IMR-90 (cell line): Measurements from ENCODE around the gene COLEC11. TPM values are rescaled to one million over a fixed set of nuclear protein-coding genes. Genes with fewer than 3 reads are reported as not detected.

Experiments
- ATAC-seq: fragments of 200-7000 bp; cut with Tn5 transposase; 2 replicates; pipeline ENCODE4 v1.9.1; 2020; ENCODE audit warnings: low read depth, mild to moderate bottlenecking, moderate library complexity
- BruUV-seq: library from RNA; stranded (reverse); fragments of 400-500 nt; replicated peaks from 2 replicates; lab custom pipeline; 2021; lab: Mats Ljungman, UMichigan
- CTCF ChIA-PET: fragments of 300-600 bp; formaldehyde crosslinking; extraction: SDS; loops from one replicate; lab custom pipeline; 2021; ENCODE audit warnings: antibody characterized with exemption; lab: Yijun Ruan, JAX
- POLR2A ChIA-PET: fragments of 300-600 bp; sonication (Branson Sonifier 250); formaldehyde crosslinking; loops from one replicate; lab custom pipeline; 2022; ENCODE audit warnings: antibody characterized with exemption; ENCODE audit not compliant: unreplicated experiment; lab: Charles Lee
- DNase-seq: peaks from one replicate; pipeline ENCODE4 v3.0.0; 2013
- H2AFZ ChIP-seq: replicated peaks from 2 replicates; pipeline ENCODE3; 2013; ENCODE audit warnings: low read length, mild to moderate bottlenecking; ENCODE audit not compliant: poor library complexity
- H2AK5ac ChIP-seq: 2 replicates; pipeline ENCODE4 v1.6.1; 2013; ENCODE audit warnings: low read depth, low read length, inconsistent platforms
- H2AK9ac ChIP-seq: replicated peaks from 2 replicates; pipeline ENCODE3; 2013; ENCODE audit warnings: mild to moderate bottlenecking, low read depth, low read length, moderate library complexity; ENCODE audit not compliant: poor library complexity
- H2BK120ac ChIP-seq: 2 replicates; pipeline ENCODE4 v1.6.1; 2013; ENCODE audit warnings: low read depth, low read length, inconsistent platforms
- H2BK15ac ChIP-seq: 3 replicates; pipeline ENCODE4 v1.6.1; 2013; ENCODE audit warnings: low read depth, low read length, inconsistent platforms
- H2BK20ac ChIP-seq: 2 replicates; pipeline ENCODE4 v1.6.1; 2013; ENCODE audit warnings: low read depth, mild to moderate bottlenecking, inconsistent platforms, low read length, moderate library complexity
- H2BK5ac ChIP-seq: 2 replicates; pipeline ENCODE4 v1.6.1; 2013; ENCODE audit warnings: mild to moderate bottlenecking, low read depth, low read length, inconsistent platforms; ENCODE audit not compliant: poor library complexity, severe bottlenecking
- H3K14ac ChIP-seq: replicated peaks from 2 replicates; pipeline ENCODE4 v1.6.1; 2013; ENCODE audit warnings: low read depth, low read length, inconsistent platforms
- H3K18ac ChIP-seq: 2 replicates; pipeline ENCODE4 v1.6.1; 2013; ENCODE audit warnings: low read depth, low read length, control low read depth
- H3K23ac ChIP-seq: 2 replicates; pipeline ENCODE4 v1.6.1; 2013; ENCODE audit warnings: low read depth, low read length, inconsistent platforms
- H3K27ac ChIP-seq: 2 replicates; pipeline ENCODE4 v1.5.1; 2013; ENCODE audit warnings: mild to moderate bottlenecking, control low read depth, low read length; ENCODE audit not compliant: insufficient read depth
- H3K27me3 ChIP-seq: 2 replicates; pipeline ENCODE4 v1.6.1; 2013; ENCODE audit warnings: low read length; ENCODE audit not compliant: control insufficient read depth, insufficient read depth
- H3K36me3 ChIP-seq: 2 replicates; pipeline ENCODE4 v1.6.1; 2013; ENCODE audit warnings: low read length, mixed read lengths; ENCODE audit not compliant: control insufficient read depth, insufficient read depth
- H3K4ac ChIP-seq: 2 replicates; pipeline ENCODE4 v1.6.1; 2013; ENCODE audit warnings: low read depth, low read length, inconsistent platforms
- H3K4me1 ChIP-seq: 2 replicates; pipeline ENCODE4 v1.6.1; 2013; ENCODE audit warnings: low read length, mixed read lengths; ENCODE audit not compliant: control insufficient read depth, insufficient read depth
- H3K4me2 ChIP-seq: 2 replicates; pipeline ENCODE4 v1.6.1; 2013; ENCODE audit warnings: low read depth, mild to moderate bottlenecking, control low read depth, low read length, moderate library complexity
- H3K4me3 ChIP-seq: 2 replicates; pipeline ENCODE4 v1.5.1; 2013; ENCODE audit warnings: low read depth, mild to moderate bottlenecking, control low read depth, low read length, moderate library complexity; ENCODE audit not compliant: insufficient read depth
- H3K56ac ChIP-seq: 2 replicates; pipeline ENCODE4 v1.6.1; 2013; ENCODE audit warnings: low read length, inconsistent platforms; ENCODE audit not compliant: insufficient read depth; ENCODE audit errors: extremely low read depth
- H3K79me1 ChIP-seq, 2 experiments: 2 replicates each; pipeline ENCODE4 v1.6.1; 2013; ENCODE audit warnings: low read length in 2 of 2, inconsistent platforms in 1 of 2, low read depth in 1 of 2
- H3K9ac ChIP-seq: 2 replicates; pipeline ENCODE4 v1.6.1; 2013; ENCODE audit warnings: low read depth, low read length, control low read depth
- H3K9me1 ChIP-seq: 2 replicates; pipeline ENCODE4 v1.6.1; 2013; ENCODE audit warnings: low read length, inconsistent platforms; ENCODE audit not compliant: insufficient read depth
- H3K9me3 ChIP-seq: 2 replicates; pipeline ENCODE4 v1.6.1; 2013; ENCODE audit warnings: low read length; ENCODE audit not compliant: control insufficient read depth, insufficient read depth
- H4K20me1 ChIP-seq: 2 replicates; pipeline ENCODE4 v1.6.1; 2013; ENCODE audit warnings: low read length, inconsistent platforms; ENCODE audit not compliant: insufficient read depth
- H4K5ac ChIP-seq: 2 replicates; pipeline ENCODE4 v1.6.1; 2013; ENCODE audit warnings: mild to moderate bottlenecking, low read depth, low read length, control low read depth
- H4K8ac ChIP-seq, 2 experiments: 2 replicates each; pipeline ENCODE4 v1.6.1; 2013; ENCODE audit warnings: low read depth in 2 of 2, low read length in 2 of 2, control low read depth in 1 of 2, inconsistent platforms in 1 of 2
- H4K91ac ChIP-seq: 2 replicates; pipeline ENCODE4 v1.6.1; 2013; ENCODE audit warnings: low read depth, low read length, inconsistent platforms; ENCODE audit not compliant: insufficient read depth
- MXI1 ChIP-seq: IDR thresholded peaks from 2 replicates; pipeline ENCODE4 v1.6.1; 2012; ENCODE audit warnings: low read depth, mild to moderate bottlenecking, low read length, moderate library complexity, borderline replicate concordance
- NFE2L2 ChIP-seq: fragments of 150-350 bp; IDR thresholded peaks from 2 replicates; pipeline ENCODE4 v1.6.1; 2016; ENCODE audit warnings: low read depth, mild to moderate bottlenecking, low read length
- POLR2A ChIP-seq: IDR thresholded peaks from 2 replicates; pipeline ENCODE4 v1.6.1; 2012; ENCODE audit warnings: mild to moderate bottlenecking, low read depth, low read length
- WGBS, 2 experiments: methylation state at CpG; one replicate each; pipeline versions ENCODE4 v1.1.5 to v1.1.7; 2013; ENCODE audit warnings: missing lambda C conversion rate in 2 of 2; ENCODE audit not compliant: insufficient read length in 1 of 2; ENCODE audit errors: extremely low coverage in 2 of 2; 5-methylcytosine and 5-hydroxymethylcytosine counted together
- dilution Hi-C: fragments of 300-500 bp; cut with HindIII; formaldehyde crosslinking; loops from one replicate; pipeline ENCODE4 v1.14.3; 2018; ENCODE audit warnings: low sequenced_read_pairs; ENCODE audit not compliant: unreplicated experiment
- in situ Hi-C: fragments of 300-500 bp; cut with MboI; formaldehyde crosslinking; loops from 3 replicates; pipeline ENCODE4 v1.14.3; 2019; ENCODE audit warnings: low sequenced_read_pairs, inconsistent platforms, mixed read lengths
- intact Hi-C: fragments of 100-400 bp; cut with micrococcal nuclease; formaldehyde crosslinking; loops from 2 replicates; pipeline ENCODE4 v1.10.0; 2022
- polyA plus RNA-seq, 3 experiments: library from polyadenylated mRNA; depleted of rRNA; stranded (reverse); fragments of >200 nt; gene quantifications; 2 replicates each; pipeline ENCODE4 v1.2.3, GENCODE V29; 2012; ENCODE audit warnings: low replicate concordance in 1 of 3
- total RNA-seq: library from RNA; depleted of rRNA; stranded (reverse); fragments of >200 nt; gene quantifications from 2 replicates; pipeline ENCODE4 v1.2.3, GENCODE V29; 2012
- TF ChIP-seq, protein P1 (sequence below): conservative IDR thresholded peaks from 2 replicates; pipeline ENCODE4 v1.5.1; 2012; ENCODE audit warnings: mild to moderate bottlenecking, low read depth, low read length, improper control_type of control experiment

The COLEC11 gene
- total and polyA plus RNA-seq, 2 of the 4 experiments (the other 2 are of a cell fraction) = under 0.01 to 0.24 TPM

DNA sequence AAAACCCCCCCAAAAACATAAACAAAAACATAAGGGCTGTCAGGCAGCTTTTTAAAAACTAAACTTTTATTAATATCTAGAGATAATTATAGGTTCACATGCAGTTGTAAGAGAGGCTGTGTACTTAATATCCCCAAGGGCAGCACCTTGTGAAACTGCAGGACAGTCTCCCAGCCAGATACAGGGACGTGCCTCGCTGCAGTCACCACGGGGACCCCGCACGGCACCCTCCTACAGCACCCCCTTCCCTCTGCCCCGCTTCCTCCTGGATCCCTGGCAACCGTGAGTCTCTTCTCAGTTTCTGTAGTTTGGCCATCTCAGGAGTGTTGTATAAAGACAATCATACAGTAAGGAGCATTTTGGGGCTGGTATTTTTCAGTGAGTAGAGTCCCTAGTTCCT is 6.8 kb upstream of the COLEC11 start:
- Histone ChIP-seq H2AK5ac (peak overlapping the region; percentile 64; the same call in 1 of the 2 replicates), H4K8ac (peak overlapping the region; percentile 19 to 28; a peak in 2 of 4 replicates), H3K36me3 (no peaks in the 10 kb centered on the region), H3K79me1 (peaks cover 11 to 34% of the 10 kb centered on the region in 2 experiments), H2BK120ac (peak overlapping the region; percentile 40; the same call in 1 of the 2 replicates), H2AFZ (no peak overlapping the region), H2AK9ac (no peak overlapping the region), H4K91ac (peak overlapping the region; percentile 31; the same call in 1 of the 2 replicates), H3K56ac (no peak overlapping the region), H3K23ac (0 out of 2 replicates have a peak overlapping the region, but pooled peaks have one; percentile 11), H4K5ac (peak overlapping the region; percentile 54; the same call in 1 of the 2 replicates), H3K14ac (peak overlapping the region; percentile 19; the same call in 1 of the 2 replicates), H3K27ac (peak overlapping the region; percentile 67; the same call in 1 of the 2 replicates), H3K4me2 (no peak overlapping the region), H2BK15ac (peak overlapping the region; percentile 20; the same call in 1 of the 3 replicates), H2BK20ac (peak overlapping the region; percentile 49; the same call in 1 of the 2 replicates), H3K18ac (peak overlapping the region; percentile 6; the same call in 1 of the 2 replicates), H3K9me1 (peaks cover 12% of the 10 kb centered on the region), H3K27me3 (no peaks in the 10 kb centered on the region), H4K20me1 (no peaks in the 10 kb centered on the region; the same call in 1 of the 2 replicates), H3K4me3 (no peak overlapping the region), H3K9me3 (no peaks in the 10 kb centered on the region), H3K4me1 (peaks cover 21% of the 10 kb centered on the region), H2BK5ac (no peak overlapping the region), H3K9ac (no peak overlapping the region), H3K4ac (peak overlapping the region; percentile 31)
- BruUV-seq = no TSS peak
- dilution Hi-C loops (no loop called here), intact Hi-C loops (no loop called here), in situ Hi-C loops (no loop called here)
- WGBS, 2 experiments = no CpG with 5 or more reads among the region's 7 CpGs
- ATAC-seq (no peak), DNase-seq (no peak)
- CTCF ChIA-PET = no interaction called here
- POLR2A ChIA-PET = no interaction called here
- no peak for TF ChIP-seq NFE2L2
- no peak for TF ChIP-seq MXI1
- TF ChIP-seq, protein P1, sequence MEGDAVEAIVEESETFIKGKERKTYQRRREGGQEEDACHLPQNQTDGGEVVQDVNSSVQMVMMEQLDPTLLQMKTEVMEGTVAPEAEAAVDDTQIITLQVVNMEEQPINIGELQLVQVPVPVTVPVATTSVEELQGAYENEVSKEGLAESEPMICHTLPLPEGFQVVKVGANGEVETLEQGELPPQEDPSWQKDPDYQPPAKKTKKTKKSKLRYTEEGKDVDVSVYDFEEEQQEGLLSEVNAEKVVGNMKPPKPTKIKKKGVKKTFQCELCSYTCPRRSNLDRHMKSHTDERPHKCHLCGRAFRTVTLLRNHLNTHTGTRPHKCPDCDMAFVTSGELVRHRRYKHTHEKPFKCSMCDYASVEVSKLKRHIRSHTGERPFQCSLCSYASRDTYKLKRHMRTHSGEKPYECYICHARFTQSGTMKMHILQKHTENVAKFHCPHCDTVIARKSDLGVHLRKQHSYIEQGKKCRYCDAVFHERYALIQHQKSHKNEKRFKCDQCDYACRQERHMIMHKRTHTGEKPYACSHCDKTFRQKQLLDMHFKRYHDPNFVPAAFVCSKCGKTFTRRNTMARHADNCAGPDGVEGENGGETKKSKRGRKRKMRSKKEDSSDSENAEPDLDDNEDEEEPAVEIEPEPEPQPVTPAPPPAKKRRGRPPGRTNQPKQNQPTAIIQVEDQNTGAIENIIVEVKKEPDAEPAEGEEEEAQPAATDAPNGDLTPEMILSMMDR = no peak
- TF ChIP-seq POLR2A = no peak
